Measurements from ENCODE around the gene MAP3K1.

- TF ChIP-seq POLR2A (IDR thresholded peaks at IDR 0.05) (no peak), CTCF (IDR thresholded peaks at IDR 0.05) (no peak)
Observed at GRCh38 chr5:56854920-56855319, 39.6 kb downstream of the MAP3K1 start.

All from esophagus squamous epithelium (tissue), 4 donors.